GM08714 (cell line): ENCODE results near the gene THADA.

Source experiments
- H3K4me3 ChIP-seq: fragments of 200-500 bp; sonication (Bioruptor generic); 2 replicates; pipeline ENCODE4 v1.5.1; 2014; ENCODE audit warnings: mild to moderate bottlenecking, low read length, inconsistent platforms
- ZNF274 ChIP-seq: IDR thresholded peaks from 2 replicates; pipeline ENCODE4 v1.6.1; 2012; ENCODE audit warnings: mild to moderate bottlenecking, low read depth, low read length

THADA gene

GRCh38 chr2:43326101-43326825 lies 269.6 kb downstream of the THADA start:
- no peak for TF ChIP-seq ZNF274
- H3K4me3 ChIP-seq: no peak overlapping the region

GRCh38 chr2:43325107-43325811 lies 270.6 kb downstream of the THADA start:
- TF ChIP-seq ZNF274: no peak
- no peak overlapping the region for H3K4me3 ChIP-seq

GRCh38 chr2:43324259-43325106 lies 271.4 kb downstream of the THADA start:
- no peak overlapping the region for H3K4me3 ChIP-seq
- no peak for TF ChIP-seq ZNF274

GRCh38 chr2:43323857-43324256 lies 272.0 kb downstream of the THADA start:
- H3K4me3 ChIP-seq: no peak overlapping the region
- no peak for TF ChIP-seq ZNF274

GRCh38 chr2:43321446-43321845 lies 274.4 kb downstream of the THADA start:
- no peak for TF ChIP-seq ZNF274

GRCh38 chr2:43319541-43319940 lies 276.3 kb downstream of the THADA start:
- TF ChIP-seq ZNF274: no peak
- no peak overlapping the region for H3K4me3 ChIP-seq

More at GRCh38 chr2:43321446-43321845, 274.4 kb downstream of the THADA start:
- no peak overlapping the region for H3K4me3 ChIP-seq

- H3K4me3 ChIP-seq: no peak overlapping the region
- TF ChIP-seq ZNF274: no peak
Measured at GRCh38 chr2:43318791-43319190, 277.0 kb downstream of the THADA start.

GRCh38 chr2:43317680-43318079 lies 278.2 kb downstream of the THADA start:
- H3K4me3 ChIP-seq: no peak overlapping the region
- no peak for TF ChIP-seq ZNF274

- no peak for TF ChIP-seq ZNF274
- H3K4me3 ChIP-seq: no peak overlapping the region
Measured at GRCh38 chr2:43317194-43317593, 278.6 kb downstream of the THADA start.

- no peak overlapping the region for H3K4me3 ChIP-seq
- no peak for TF ChIP-seq ZNF274
Measured at GRCh38 chr2:43315482-43315881, 280.4 kb downstream of the THADA start.

- no peak overlapping the region for H3K4me3 ChIP-seq
- TF ChIP-seq ZNF274: no peak
Measured at GRCh38 chr2:43314299-43314927, 281.4 kb downstream of the THADA start.

GRCh38 chr2:43313642-43314017 lies 282.2 kb downstream of the THADA start:
- H3K4me3 ChIP-seq: no peak overlapping the region
- TF ChIP-seq ZNF274: no peak

GRCh38 chr2:43312755-43313641 lies 282.8 kb downstream of the THADA start:
- no peak overlapping the region for H3K4me3 ChIP-seq

GRCh38 chr2:43311276-43311675 lies 284.6 kb downstream of the THADA start:
- TF ChIP-seq ZNF274: no peak

More at GRCh38 chr2:43312755-43313641, 282.8 kb downstream of the THADA start:
- no peak for TF ChIP-seq ZNF274

More at GRCh38 chr2:43311276-43311675, 284.6 kb downstream of the THADA start:
- no peak overlapping the region for H3K4me3 ChIP-seq
